ENCODE data around the gene MEOX1.

The MEOX1 gene

GRCh38 chr17:43625606-43626005 lies 36.1 kb downstream of the MEOX1 start:
- Histone ChIP-seq H3K9me3 (replicated peaks; ENCODE audit: insufficient read depth, low read length) (no peaks in the 10 kb centered on the region), H3K79me2 (ENCODE audit: low read length) (no peaks in the 10 kb centered on the region), H3K27me3 (replicated peaks; ENCODE audit: insufficient read depth, low read length) (peaks cover 80% of the 10 kb centered on the region), H3K4me1 (ENCODE audit: low read length) (no peaks in the 10 kb centered on the region), H4K20me1 (ENCODE audit: insufficient read depth, low read length) (no peaks in the 10 kb centered on the region), H3K9me2 (replicated peaks; ENCODE audit: insufficient read depth, low read length) (no peaks in the 10 kb centered on the region), H3K4me2 (ENCODE audit: low read depth, low read length) (no peak overlapping the region), H3K4me3 (ENCODE audit: low read length) (no peak overlapping the region), H3F3A (ENCODE audit: insufficient read depth, low read length) (no peaks in the 10 kb centered on the region), H2AFZ (ENCODE audit: low read length) (no peak overlapping the region), H3K9ac (ENCODE audit: low read length) (no peak overlapping the region), H3K36me3 (replicated peaks; ENCODE audit: insufficient read depth, low read length) (no peaks in the 10 kb centered on the region), H3K27ac (ENCODE audit: low read length) (no peak overlapping the region)
- DNase-seq = no peak
- TF ChIP-seq EZH2 (optimal IDR thresholded peaks at IDR 0.05; ENCODE audit: low read depth, low read length) (no peak), CTCF (IDR thresholded peaks at IDR 0.05; ENCODE audit: low read length) (no peak), EZH2phosphoT487 (IDR thresholded peaks at IDR 0.05; ENCODE audit: low read length) (no peak)

GRCh38 chr17:43620581-43620980 lies 41.1 kb downstream of the MEOX1 start:
- no peak for DNase-seq
- no peak for TF ChIP-seq EZH2 (optimal IDR thresholded peaks at IDR 0.05; ENCODE audit: low read depth, low read length)
- TF ChIP-seq EZH2phosphoT487 (IDR thresholded peaks at IDR 0.05; ENCODE audit: low read length) = no peak
- TF ChIP-seq CTCF (IDR thresholded peaks at IDR 0.05; ENCODE audit: low read length) = no peak
- Histone ChIP-seq H3K4me1 (ENCODE audit: low read length) (no peaks in the 10 kb centered on the region), H3K27ac (ENCODE audit: low read length) (no peak overlapping the region), H3K79me2 (ENCODE audit: low read length) (no peaks in the 10 kb centered on the region), H3K36me3 (replicated peaks; ENCODE audit: insufficient read depth, low read length) (no peaks in the 10 kb centered on the region), H3F3A (ENCODE audit: insufficient read depth, low read length) (no peaks in the 10 kb centered on the region), H3K4me2 (ENCODE audit: low read depth, low read length) (no peak overlapping the region), H3K4me3 (ENCODE audit: low read length) (no peak overlapping the region), H3K9ac (ENCODE audit: low read length) (no peak overlapping the region), H3K9me2 (replicated peaks; ENCODE audit: insufficient read depth, low read length) (no peaks in the 10 kb centered on the region), H3K27me3 (replicated peaks; ENCODE audit: insufficient read depth, low read length) (peaks cover 79% of the 10 kb centered on the region), H2AFZ (ENCODE audit: low read length) (no peak overlapping the region), H4K20me1 (ENCODE audit: insufficient read depth, low read length) (no peaks in the 10 kb centered on the region), H3K9me3 (replicated peaks; ENCODE audit: insufficient read depth, low read length) (no peaks in the 10 kb centered on the region)

- TF ChIP-seq EZH2 (optimal IDR thresholded peaks at IDR 0.05; ENCODE audit: low read depth, low read length) = no peak
- no peak for TF ChIP-seq CTCF (IDR thresholded peaks at IDR 0.05; ENCODE audit: low read length)
- no peak for TF ChIP-seq EZH2phosphoT487 (IDR thresholded peaks at IDR 0.05; ENCODE audit: low read length)
- Histone ChIP-seq H3F3A (ENCODE audit: insufficient read depth, low read length) (no peaks in the 10 kb centered on the region), H3K9ac (ENCODE audit: low read length) (no peak overlapping the region), H3K9me3 (replicated peaks; ENCODE audit: insufficient read depth, low read length) (no peaks in the 10 kb centered on the region), H3K9me2 (replicated peaks; ENCODE audit: insufficient read depth, low read length) (no peaks in the 10 kb centered on the region), H4K20me1 (ENCODE audit: insufficient read depth, low read length) (no peaks in the 10 kb centered on the region), H2AFZ (ENCODE audit: low read length) (no peak overlapping the region), H3K4me3 (ENCODE audit: low read length) (no peak overlapping the region), H3K27me3 (replicated peaks; ENCODE audit: insufficient read depth, low read length) (peaks cover 81% of the 10 kb centered on the region), H3K4me2 (ENCODE audit: low read depth, low read length) (no peak overlapping the region), H3K27ac (ENCODE audit: low read length) (no peak overlapping the region), H3K4me1 (ENCODE audit: low read length) (no peaks in the 10 kb centered on the region), H3K36me3 (replicated peaks; ENCODE audit: insufficient read depth, low read length) (no peaks in the 10 kb centered on the region), H3K79me2 (ENCODE audit: low read length) (no peaks in the 10 kb centered on the region)
- no peak for DNase-seq
Observed at GRCh38 chr17:43620147-43620546, 41.6 kb downstream of the MEOX1 start.
